Measurements from ENCODE around the gene MCRIP1. TPM values are rescaled to one million over a fixed set of nuclear protein-coding genes. Genes with fewer than 3 reads are reported as not detected.
A peak's percentile ranks its signal among the peaks of the same experiment; 100 is the strongest.

The MCRIP1 gene
- total and polyA plus RNA-seq, 9 of the 15 experiments (the other 6 are each of a cell fraction or from before 2014, with no cell fraction given) = 0.39 to 35.8 (median 9.7) TPM

GRCh38 chr17:81832608-81833159 lies 407 bp downstream of the MCRIP1 start (continued):
- TF ChIP-seq TAL1 (IDR thresholded peaks at IDR 0.05) (no peak), RBBP5 (IDR thresholded peaks at IDR 0.05; ENCODE audit: borderline replicate concordance, insufficient read depth, low read length, poor library complexity, severe bottlenecking) (peak; percentile 42), PPARD (CRISPR knock-in tag; IDR thresholded peaks at IDR 0.05) (no peak), MTA3 (IDR thresholded peaks at IDR 0.05; ENCODE audit: borderline replicate concordance) (peak; percentile 56), MYNN (IDR thresholded peaks at IDR 0.05) (peak; percentile 37; the same call in 1 of the 2 replicates), MYNN (CRISPR knock-in tag; IDR thresholded peaks at IDR 0.05) (no peak), USF1 (CRISPR knock-in tag; IDR thresholded peaks at IDR 0.05) (peak; percentile 42), KAT7 (CRISPR knock-in tag; IDR thresholded peaks at IDR 0.05; ENCODE audit: borderline replicate concordance) (peak; percentile 4; the same call in 1 of the 2 replicates), CEBPG (CRISPR knock-in tag; IDR thresholded peaks at IDR 0.05) (0 out of 2 replicates have a peak, but pooled peaks have one; percentile 37), CEBPG (tag; conservative IDR thresholded peaks at IDR 0.05 in 1 of 2, IDR thresholded peaks at IDR 0.05 in 1 of 2) (no peak), THAP12 (CRISPR knock-in tag; IDR thresholded peaks at IDR 0.05) (peak; percentile 89), ZNF134 (CRISPR knock-in tag; conservative IDR thresholded peaks at IDR 0.05) (no peak), PHF20 (IDR thresholded peaks at IDR 0.05; ENCODE audit: partially characterized antibody) (peak; percentile 43), PHB2 (IDR thresholded peaks at IDR 0.05; ENCODE audit: low read depth) (0 out of 2 replicates have a peak, but pooled peaks have one; percentile 4), ZBTB9 (CRISPR knock-in tag; IDR thresholded peaks at IDR 0.05) (peak; percentile 30; the same call in 1 of the 2 replicates), PATZ1 (CRISPR knock-in tag; IDR thresholded peaks at IDR 0.05; ENCODE audit: borderline replicate concordance) (no peak), TFAP4 (CRISPR knock-in tag; IDR thresholded peaks at IDR 0.05; ENCODE audit: borderline replicate concordance) (0 out of 2 replicates have a peak, but pooled peaks have one; percentile 13), CCNT2 (IDR thresholded peaks at IDR 0.05; ENCODE audit: borderline replicate concordance, extremely low read depth, insufficient read length, low read depth, low read length) (no peak), NONO (IDR thresholded peaks at IDR 0.05; ENCODE audit: low read depth in 2 of 2, low read length in 1 of 2) (peak in 1 of 2 experiments; percentile 69; a peak in 1 of 4 replicates), BACH1 (tag; IDR thresholded peaks at IDR 0.05) (no peak), ZFX (CRISPR knock-in tag; IDR thresholded peaks at IDR 0.05) (peak; percentile 56)

All from K562 (cell line).